Gastroesophageal sphincter (tissue), 4 donors: Measurements from ENCODE around the gene HSD17B11. TPM values are rescaled to one million over a fixed set of nuclear protein-coding genes. Genes with fewer than 3 reads are reported as not detected.
"Not testable (repeated sequence)": the region's sequence is repeated elsewhere in the genome, so short reads cannot be mapped to it uniquely, and the experiment has no call there.

ENCODE experiments used
- ATAC-seq: fragments of 150-250 bp; one replicate; pipeline ENCODE4 v1.9.1; 2016; ENCODE audit warnings: mild to moderate bottlenecking, moderate library complexity
- H3K27ac ChIP-seq, 4 donors: fragments of 200-600 bp; sonication (generic) in 3 of 4; 1 replicate in 3 of 4; 2 replicates in 1 of 4; pipeline ENCODE4 v1.5.1; 2016 to 2019
- H3K27me3 ChIP-seq: fragments of 200-600 bp; sonication (generic); one replicate; pipeline ENCODE4 v1.5.1; 2019
- H3K36me3 ChIP-seq, 2 donors: fragments of 200-600 bp; sonication (generic); one replicate each; pipeline ENCODE4 v1.5.1; 2019; ENCODE audit warnings: control low read depth in 1 of 2
- H3K4me1 ChIP-seq, 3 donors: fragments of 200-600 bp; sonication (generic); 1 replicate in 2 of 3; 2 replicates in 1 of 3; pipeline ENCODE4 v1.5.1; 2016 to 2019; ENCODE audit warnings: control low read depth in 2 of 3
- H3K4me3 ChIP-seq, 2 donors: fragments of 200-600 bp; sonication (generic); one replicate each; pipeline ENCODE4 v1.5.1; 2019; ENCODE audit warnings: mild to moderate bottlenecking in 1 of 2, moderate library complexity in 1 of 2
- H3K9me3 ChIP-seq, 3 donors: fragments of 200-600 bp; sonication (generic); one replicate each; pipeline ENCODE4 v1.5.1; 2017 to 2019; ENCODE audit warnings: control low read depth in 2 of 3
- EP300 ChIP-seq: sonication (generic); formaldehyde crosslinking; IDR thresholded peaks from one replicate; pipeline ENCODE4 v1.6.1; 2017; ENCODE audit warnings: antibody characterized with exemption, mild to moderate bottlenecking
- POLR2A ChIP-seq, 2 donors: fragments of 450-650 bp; IDR thresholded peaks; one replicate each; pipeline ENCODE4 v1.6.1; 2017; ENCODE audit warnings: antibody characterized with exemption in 2 of 2, mild to moderate bottlenecking in 2 of 2, moderate library complexity in 1 of 2
- POLR2AphosphoS5 ChIP-seq: sonication (generic); formaldehyde crosslinking; IDR thresholded peaks from one replicate; pipeline ENCODE4 v1.6.1; 2017; ENCODE audit warnings: antibody characterized with exemption
- WGBS, 2 donors: methylation state at CpG; one replicate each; pipeline ENCODE4 v1.1.5; 2018; ENCODE audit warnings: low coverage in 1 of 2; 5-methylcytosine and 5-hydroxymethylcytosine counted together
- total RNA-seq, 4 donors: library from RNA; depleted of rRNA; stranded (reverse); fragments of >200 nt; gene quantifications; one replicate each; pipeline ENCODE4 v1.1.0, GENCODE V29; 2016
- TF ChIP-seq, protein P1 (sequence below), 4 experiments: fragments of 200-600 bp in 2 of 4; fragments of 450-650 bp in 2 of 4; sonication (generic) in 1 of 4; IDR thresholded peaks; one replicate each; pipeline ENCODE4 v1.5.1; 2017 to 2019; ENCODE audit warnings: antibody characterized with exemption in 4 of 4, mild to moderate bottlenecking in 2 of 4, moderate library complexity in 2 of 4

The HSD17B11 gene
- total RNA-seq, 4 donors from 2014 or later, result 32.7 to 98.0 (median 65.4) TPM

DNA sequence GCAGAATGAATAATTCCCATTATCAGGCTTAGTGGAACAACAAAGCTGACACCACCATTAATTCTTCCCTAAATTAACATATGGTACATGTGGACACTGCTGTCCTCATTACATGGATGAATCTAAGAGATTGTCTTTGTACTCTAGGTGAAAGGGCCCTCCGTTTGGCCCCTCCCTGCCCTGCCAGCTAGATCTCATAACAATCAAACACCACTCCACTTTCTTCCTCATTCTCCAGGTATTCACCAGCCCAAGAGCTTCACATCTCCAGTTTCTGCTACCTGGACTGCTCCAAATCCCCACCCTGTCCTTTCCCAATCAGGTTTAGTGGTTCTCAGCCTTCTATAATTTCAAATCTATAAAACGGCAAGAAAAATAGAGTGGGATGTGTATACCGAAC is 3.8 kb downstream of the HSD17B11 start:
- no peaks in the 10 kb centered on the region for H3K27me3 ChIP-seq
- ATAC-seq, result no peak
- no peak overlapping the region for H3K4me3 ChIP-seq
- H3K27ac ChIP-seq, result no peak overlapping the region
- peaks cover 0 to 5% (median 0%) of the 10 kb centered on the region in 3 donors for H3K9me3 ChIP-seq
- H3K36me3 ChIP-seq, result peaks cover 0 to 9% of the 10 kb centered on the region in 2 donors
- peaks cover 0 to 50% (median 0%) of the 10 kb centered on the region in 3 donors for H3K4me1 ChIP-seq
- no peak for TF ChIP-seq POLR2A (IDR thresholded peaks at IDR 0.05)
- TF ChIP-seq POLR2AphosphoS5, result no peak
- no peak for TF ChIP-seq EP300
- TF ChIP-seq, protein P1, sequence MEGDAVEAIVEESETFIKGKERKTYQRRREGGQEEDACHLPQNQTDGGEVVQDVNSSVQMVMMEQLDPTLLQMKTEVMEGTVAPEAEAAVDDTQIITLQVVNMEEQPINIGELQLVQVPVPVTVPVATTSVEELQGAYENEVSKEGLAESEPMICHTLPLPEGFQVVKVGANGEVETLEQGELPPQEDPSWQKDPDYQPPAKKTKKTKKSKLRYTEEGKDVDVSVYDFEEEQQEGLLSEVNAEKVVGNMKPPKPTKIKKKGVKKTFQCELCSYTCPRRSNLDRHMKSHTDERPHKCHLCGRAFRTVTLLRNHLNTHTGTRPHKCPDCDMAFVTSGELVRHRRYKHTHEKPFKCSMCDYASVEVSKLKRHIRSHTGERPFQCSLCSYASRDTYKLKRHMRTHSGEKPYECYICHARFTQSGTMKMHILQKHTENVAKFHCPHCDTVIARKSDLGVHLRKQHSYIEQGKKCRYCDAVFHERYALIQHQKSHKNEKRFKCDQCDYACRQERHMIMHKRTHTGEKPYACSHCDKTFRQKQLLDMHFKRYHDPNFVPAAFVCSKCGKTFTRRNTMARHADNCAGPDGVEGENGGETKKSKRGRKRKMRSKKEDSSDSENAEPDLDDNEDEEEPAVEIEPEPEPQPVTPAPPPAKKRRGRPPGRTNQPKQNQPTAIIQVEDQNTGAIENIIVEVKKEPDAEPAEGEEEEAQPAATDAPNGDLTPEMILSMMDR (IDR thresholded peaks at IDR 0.05), result no peak
- 76 to 92% methylated on average over 3 of the region's 3 CpGs for WGBS, 2 donors

DNA sequence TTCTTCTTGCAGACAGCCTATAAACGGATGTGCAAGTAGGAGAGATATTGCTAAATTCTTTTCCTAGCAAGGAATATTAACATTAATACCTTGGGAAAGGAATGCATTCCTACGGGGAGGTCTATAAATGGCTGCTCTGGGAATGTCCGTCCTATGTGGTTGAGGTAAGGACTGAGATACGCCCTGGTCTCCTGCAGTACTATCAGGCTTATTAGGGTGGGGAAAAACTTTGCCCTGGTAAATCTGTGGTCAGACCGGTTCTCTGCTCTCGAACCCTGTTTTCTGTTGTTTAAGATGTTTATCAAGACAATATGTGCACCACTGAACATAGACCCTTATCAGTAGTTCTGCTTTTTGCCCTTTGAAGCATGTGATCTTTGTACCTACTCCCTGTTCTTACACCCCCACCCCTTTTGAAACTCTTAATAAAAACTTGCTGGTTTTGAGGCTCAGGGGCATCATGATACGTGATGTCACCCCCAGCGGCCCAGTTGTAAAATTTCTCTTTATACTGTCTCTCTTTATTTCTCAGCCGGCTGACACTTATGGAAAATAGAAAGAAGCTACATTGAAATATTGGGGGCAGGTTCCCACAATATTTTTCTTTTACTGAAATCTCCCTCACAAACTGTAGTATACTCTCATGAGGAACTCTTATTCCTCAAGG is 6.4 kb downstream of the HSD17B11 start:
- ATAC-seq, H3K27me3 ChIP-seq, H3K4me3 ChIP-seq, H3K27ac ChIP-seq, H3K9me3 ChIP-seq: not testable (repeated sequence)
- H3K36me3 ChIP-seq, result peaks cover 0 to 31% of the 10 kb centered on the region in 2 donors
- peaks cover 0 to 38% (median 0%) of the 10 kb centered on the region in 3 donors for H3K4me1 ChIP-seq
- WGBS, 2 donors, result 84 to 87% methylated on average over 6 to 9 of the region's 9 CpGs

DNA sequence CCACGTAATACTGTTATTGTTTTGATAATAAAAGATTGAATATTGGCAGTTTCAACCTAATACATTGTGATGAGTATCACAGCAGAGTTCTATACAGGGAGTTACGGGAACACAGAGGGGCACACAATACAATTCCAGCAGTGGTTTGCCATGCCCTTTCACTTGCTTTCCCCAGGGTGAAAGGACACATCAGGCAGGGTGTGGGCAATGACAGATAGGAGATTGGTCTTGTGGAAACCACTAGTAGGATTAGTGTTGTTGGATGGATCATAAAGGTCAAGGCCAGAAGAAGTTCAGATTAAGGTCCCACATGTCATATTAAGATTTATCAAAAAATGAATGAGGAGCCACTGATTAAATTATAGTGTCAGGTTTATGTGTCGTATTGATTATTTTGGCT is 8.1 kb downstream of the HSD17B11 start:
- 54 to 79% methylated on average over 2 to 3 of the region's 3 CpGs for WGBS, 2 donors
- ATAC-seq, result no peak
- peaks cover 0 to 31% of the 10 kb centered on the region in 2 donors for H3K36me3 ChIP-seq
- TF ChIP-seq, protein P1 (IDR thresholded peaks at IDR 0.05), result no peak
- TF ChIP-seq POLR2A (IDR thresholded peaks at IDR 0.05), result no peak
- TF ChIP-seq POLR2AphosphoS5, result no peak
- no peak for TF ChIP-seq EP300
- no peak overlapping the region for H3K4me3 ChIP-seq
- H3K4me1 ChIP-seq, result peaks cover 0 to 21% (median 0%) of the 10 kb centered on the region in 3 donors
- no peaks in the 10 kb centered on the region for H3K9me3 ChIP-seq
- H3K27ac ChIP-seq, result peak overlapping the region in 1 of 4 donors; percentile 8
- no peaks in the 10 kb centered on the region for H3K27me3 ChIP-seq

DNA sequence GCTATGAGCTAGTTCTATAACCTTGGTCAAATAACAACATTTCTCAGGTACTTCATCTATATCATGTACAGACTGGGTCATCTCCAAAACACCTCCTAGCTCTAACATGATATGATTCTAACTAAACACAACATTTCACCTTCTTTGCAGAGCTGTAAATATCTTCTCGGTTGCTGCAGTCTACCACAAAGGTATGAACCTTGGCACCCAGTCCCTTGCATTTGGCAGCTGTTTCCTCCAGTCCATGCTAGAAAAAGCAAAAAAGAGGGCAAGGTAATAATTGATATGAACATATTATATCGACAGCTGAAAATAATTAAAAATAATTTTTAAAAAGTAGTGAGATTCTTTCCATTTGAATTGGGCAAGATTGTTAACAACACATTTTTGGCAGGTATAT is 8.9 kb downstream of the HSD17B11 start:
- no peaks in the 10 kb centered on the region for H3K9me3 ChIP-seq
- no peak for TF ChIP-seq POLR2A (IDR thresholded peaks at IDR 0.05)
- TF ChIP-seq POLR2AphosphoS5, result no peak
- TF ChIP-seq EP300, result no peak
- TF ChIP-seq, protein P1 (IDR thresholded peaks at IDR 0.05), result no peak
- H3K27ac ChIP-seq, result no peak overlapping the region
- H3K27me3 ChIP-seq, result no peaks in the 10 kb centered on the region
- WGBS, 2 donors, result 44 to 64% methylated on average over 2 of the region's 2 CpGs
- peaks cover 0 to 36% of the 10 kb centered on the region in 2 donors for H3K36me3 ChIP-seq
- H3K4me3 ChIP-seq, result no peak overlapping the region
- peaks cover 0 to 13% (median 0%) of the 10 kb centered on the region in 3 donors for H3K4me1 ChIP-seq
- ATAC-seq, result no peak

DNA sequence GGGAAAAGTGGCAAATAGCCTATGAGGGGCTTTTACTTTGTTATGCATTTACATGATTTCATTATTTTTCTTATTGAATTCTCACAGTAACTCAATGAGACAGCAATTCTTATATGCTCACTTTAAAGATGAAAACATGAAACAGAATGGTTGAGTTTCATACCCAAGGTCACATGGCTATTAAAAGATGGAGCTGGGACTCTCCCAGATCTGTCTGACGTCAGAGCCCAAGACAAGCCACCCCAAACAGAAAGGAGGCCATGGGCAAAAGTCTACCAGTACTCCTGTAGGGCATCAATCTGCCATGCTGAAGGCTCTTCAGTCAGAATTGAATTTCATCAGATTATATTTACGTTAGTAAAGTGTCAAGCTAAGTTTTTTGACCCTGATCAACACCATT is 13.2 kb downstream of the HSD17B11 start:
- 74 to 77% methylated on average over 2 of the region's 2 CpGs for WGBS, 2 donors
- H3K27me3 ChIP-seq, result no peaks in the 10 kb centered on the region
- H3K4me1 ChIP-seq, result peaks cover 0 to 20% (median 0%) of the 10 kb centered on the region in 3 donors
- no peak for ATAC-seq
- H3K27ac ChIP-seq, result no peak overlapping the region
- peaks cover 0 to 43% of the 10 kb centered on the region in 2 donors for H3K36me3 ChIP-seq
- H3K9me3 ChIP-seq, result no peaks in the 10 kb centered on the region
- H3K4me3 ChIP-seq, result no peak overlapping the region
- TF ChIP-seq POLR2AphosphoS5, result no peak
- no peak for TF ChIP-seq EP300
- TF ChIP-seq POLR2A (IDR thresholded peaks at IDR 0.05), result no peak
- TF ChIP-seq, protein P1 (IDR thresholded peaks at IDR 0.05), result no peak
